Esophagus (tissue), 2 donors: ENCODE measurements around the gene CGREF1. TPM values are rescaled to one million over a fixed set of nuclear protein-coding genes. Genes with fewer than 3 reads are reported as not detected.
A peak's percentile ranks its signal among the peaks of the same experiment; 100 is the strongest.

Experiments
- H3K27ac ChIP-seq, 2 donors: one replicate each; pipeline ENCODE4 v1.5.1; 2013; ENCODE audit warnings: low read depth in 2 of 2, mild to moderate bottlenecking in 2 of 2, inconsistent platforms in 1 of 2, low read length in 1 of 2, moderate library complexity in 1 of 2
- H3K27me3 ChIP-seq, 2 donors: one replicate each; pipeline ENCODE4 v1.6.1; 2013; ENCODE audit warnings: low read length in 2 of 2, control low read depth in 1 of 2, mild to moderate bottlenecking in 1 of 2; ENCODE audit not compliant: insufficient read depth in 2 of 2, control insufficient read depth in 1 of 2
- H3K36me3 ChIP-seq, 2 donors: one replicate each; pipeline ENCODE4 v1.6.1; 2013; ENCODE audit warnings: low read length in 1 of 2; ENCODE audit not compliant: control insufficient read depth in 2 of 2, insufficient read depth in 2 of 2
- H3K4me1 ChIP-seq, 2 donors: one replicate each; pipeline ENCODE4 v1.6.1; 2013; ENCODE audit warnings: low read length in 1 of 2; ENCODE audit not compliant: control insufficient read depth in 2 of 2, insufficient read depth in 2 of 2
- H3K4me3 ChIP-seq, 2 donors: one replicate each; pipeline ENCODE4 v1.5.1; 2013; ENCODE audit warnings: low read length in 2 of 2, mild to moderate bottlenecking in 2 of 2, low read depth in 1 of 2, moderate library complexity in 1 of 2
- H3K9me3 ChIP-seq, 2 donors: one replicate each; pipeline ENCODE4 v1.6.1; 2013; ENCODE audit warnings: mild to moderate bottlenecking in 2 of 2, low read depth in 1 of 2, low read length in 1 of 2, moderate library complexity in 1 of 2; ENCODE audit not compliant: control insufficient read depth in 2 of 2, insufficient read depth in 1 of 2
- WGBS, 2 donors: extraction: QIAGEN DNeasy Blood & Tissue Kit; methylation state at CpG; one replicate each; pipeline ENCODE4 v1.1.7; 2013; 5-methylcytosine and 5-hydroxymethylcytosine counted together
- polyA plus RNA-seq, 2 donors: library from polyadenylated mRNA; stranded (reverse); fragments of 200-250 nt; gene quantifications; one replicate each; pipeline ENCODE4 v1.2.3, GENCODE V29; 2013
- donor health status: healthy with polysubstance abuse.
- donor health status: Bipolar disorder and iron deficiency.

CGREF1 gene
- polyA plus RNA-seq, 2 donors = 2.4 to 3.4 TPM

- no peaks in the 10 kb centered on the region for H3K9me3 ChIP-seq
- no peak overlapping the region for H3K4me3 ChIP-seq
- H3K36me3 ChIP-seq = no peaks in the 10 kb centered on the region
- no peaks in the 10 kb centered on the region for H3K27me3 ChIP-seq
- H3K27ac ChIP-seq = no peak overlapping the region
- H3K4me1 ChIP-seq = peaks cover 4 to 17% of the 10 kb centered on the region in 2 donors
- 78% methylated on average over 20 of the region's 20 CpGs for WGBS, 2 donors
Measured at GRCh38 chr2:27083410-27084296, 35.3 kb downstream of the CGREF1 start.

GRCh38 chr2:27082773-27083409 lies 36.0 kb downstream of the CGREF1 start:
- H3K27ac ChIP-seq = no peak overlapping the region
- H3K4me1 ChIP-seq = peaks cover 4 to 17% of the 10 kb centered on the region in 2 donors

GRCh38 chr2:27081984-27082772 lies 36.8 kb downstream of the CGREF1 start:
- Histone ChIP-seq H3K9me3 (no peaks in the 10 kb centered on the region), H3K4me3 (no peak overlapping the region), H3K36me3 (no peaks in the 10 kb centered on the region), H3K27ac (peak overlapping the region in 1 of 2 donors; percentile 76), H3K4me1 (peaks cover 4 to 15% of the 10 kb centered on the region in 2 donors), H3K27me3 (no peaks in the 10 kb centered on the region)
- whole genome bisulfite sequencing, 2 donors = 85 to 89% methylated on average over 33 to 38 of the region's 38 CpGs

More at GRCh38 chr2:27082773-27083409, 36.0 kb downstream of the CGREF1 start:
- H3K4me3 ChIP-seq = no peak overlapping the region
- no peaks in the 10 kb centered on the region for H3K27me3 ChIP-seq
- no peaks in the 10 kb centered on the region for H3K9me3 ChIP-seq
- WGBS, 2 donors = 85 to 87% methylated on average over 25 to 27 of the region's 27 CpGs
- no peaks in the 10 kb centered on the region for H3K36me3 ChIP-seq

- 77 to 87% methylated on average over 14 of the region's 14 CpGs for WGBS, 2 donors
- peak overlapping the region; percentile 47 to 62 for H3K27ac ChIP-seq
- H3K4me1 ChIP-seq = peaks cover 0 to 9% of the 10 kb centered on the region in 2 donors
Measured at GRCh38 chr2:27080603-27080936, 38.4 kb downstream of the CGREF1 start.

GRCh38 chr2:27080140-27080469 lies 38.8 kb downstream of the CGREF1 start:
- H3K9me3 ChIP-seq = no peaks in the 10 kb centered on the region
- peak overlapping the region; percentile 47 to 48 for H3K27ac ChIP-seq
- WGBS, 2 donors = 70 to 75% methylated on average over 7 of the region's 7 CpGs
- no peaks in the 10 kb centered on the region for H3K36me3 ChIP-seq
- peaks cover 0 to 8% of the 10 kb centered on the region in 2 donors for H3K4me1 ChIP-seq
- peak overlapping the region; percentile 10 to 13 for H3K4me3 ChIP-seq
- no peaks in the 10 kb centered on the region for H3K27me3 ChIP-seq

More at GRCh38 chr2:27080603-27080936, 38.4 kb downstream of the CGREF1 start:
- H3K27me3 ChIP-seq = no peaks in the 10 kb centered on the region
- peak overlapping the region; percentile 6 to 13 for H3K4me3 ChIP-seq
- H3K36me3 ChIP-seq = no peaks in the 10 kb centered on the region
- H3K9me3 ChIP-seq = no peaks in the 10 kb centered on the region

GRCh38 chr2:27079233-27080139 lies 39.4 kb downstream of the CGREF1 start:
- peaks cover 0 to 8% of the 10 kb centered on the region in 2 donors for H3K4me1 ChIP-seq
- 62 to 64% methylated on average over 14 of the region's 14 CpGs for WGBS, 2 donors
- H3K27me3 ChIP-seq = no peaks in the 10 kb centered on the region
- peak overlapping the region; percentile 13 to 44 for H3K4me3 ChIP-seq
- H3K36me3 ChIP-seq = no peaks in the 10 kb centered on the region
- peak overlapping the region; percentile 79 to 85 for H3K27ac ChIP-seq
- H3K9me3 ChIP-seq = no peaks in the 10 kb centered on the region

GRCh38 chr2:27078267-27079194 lies 40.4 kb downstream of the CGREF1 start, which contains the start of gene EMILIN1:
TSS of gene EMILIN1 (plus strand) at chr2:27078615. CDS start at chr2:27079066, 451 bp downstream.
- Histone ChIP-seq H3K36me3 (no peaks in the 10 kb centered on the region), H3K9me3 (no peaks in the 10 kb centered on the region), H3K27ac (peak within 1 kb of the TSS; percentile 79 to 85), H3K4me1 (peaks cover 2 to 8% of the 10 kb centered on the region in 2 donors), H3K27me3 (no peaks in the 10 kb centered on the region), H3K4me3 (peak within 1 kb of the TSS; percentile 13 to 44)
- WGBS, 2 donors = 46 to 49% methylated on average over 34 to 41 of the region's 41 CpGs

- H3K4me3 ChIP-seq = no peak overlapping the region
- peak overlapping the region in 1 of 2 donors; percentile 40 for H3K27ac ChIP-seq
Measured at GRCh38 chr2:27077231-27077630, 41.7 kb downstream of the CGREF1 start.

More at GRCh38 chr2:27077231-27077630, 41.7 kb downstream of the CGREF1 start:
- Histone ChIP-seq H3K27me3 (no peaks in the 10 kb centered on the region), H3K4me1 (peaks cover 2 to 8% of the 10 kb centered on the region in 2 donors), H3K36me3 (no peaks in the 10 kb centered on the region), H3K9me3 (no peaks in the 10 kb centered on the region)
- WGBS, 2 donors = 64 to 70% methylated on average over 7 of the region's 7 CpGs
